Prostate gland (tissue), 2 donors: ENCODE measurements around the gene MAP2K7. TPM values are rescaled to one million over a fixed set of nuclear protein-coding genes. Genes with fewer than 3 reads are reported as not detected.

Source experiments
- DNase-seq: peaks from one replicate; pipeline ENCODE4 v3.0.0-alpha.2; 2019; ENCODE audit warnings: low spot score
- H3K27ac ChIP-seq, 2 donors: fragments of 200-600 bp; sonication (generic); 2 replicates each; pipeline ENCODE4 v1.5.1; 2017 to 2019
- H3K27me3 ChIP-seq: fragments of 200-600 bp; sonication (generic); replicated peaks from 2 replicates; pipeline ENCODE4 v1.5.1; 2019; ENCODE audit not compliant: insufficient read depth
- H3K36me3 ChIP-seq, 2 donors: fragments of 200-600 bp; sonication (generic); 1 replicate in 1 of 2; 2 replicates in 1 of 2; pipeline versions ENCODE4 v1.5.1 to v1.8.1; 2017 to 2019
- H3K4me1 ChIP-seq: fragments of 200-600 bp; sonication (generic); replicated peaks from 2 replicates; pipeline ENCODE4 v1.5.1; 2019
- H3K4me3 ChIP-seq, 2 donors: fragments of 200-600 bp; sonication (generic); 2 replicates each; pipeline ENCODE4 v1.5.1; 2017 to 2019
- H3K9me3 ChIP-seq: fragments of 200-600 bp; sonication (generic); 2 replicates; pipeline ENCODE4 v1.5.1; 2017
- POLR2A ChIP-seq: fragments of 450-650 bp; IDR thresholded peaks from one replicate; pipeline ENCODE4 v1.6.1; 2016; ENCODE audit warnings: antibody characterized with exemption, mild to moderate bottlenecking
- POLR2AphosphoS5 ChIP-seq: sonication (generic); formaldehyde crosslinking; IDR thresholded peaks from one replicate; pipeline ENCODE4 v1.6.1; 2017; ENCODE audit warnings: antibody characterized with exemption
- WGBS: methylation state at CpG from one replicate; pipeline ENCODE4 v1.1.5; 2018; 5-methylcytosine and 5-hydroxymethylcytosine counted together
- intact Hi-C: fragments of 100-400 bp; cut with DNase I; formaldehyde crosslinking; loops from one replicate; pipeline ENCODE4 v1.14.2; 2022
- total RNA-seq, 2 donors: library from RNA; depleted of rRNA; stranded (reverse); fragments of >200 nt; gene quantifications; one replicate each; pipeline ENCODE4 v1.1.0, GENCODE V29; 2016
- TF ChIP-seq, protein P1 (sequence below), 4 experiments: fragments of 200-600 bp in 2 of 4; fragments of 450-650 bp in 2 of 4; sonication (generic) in 2 of 4; IDR thresholded peaks; 1 replicate in 3 of 4; 2 replicates in 1 of 4; pipeline ENCODE4 v1.5.1; 2016 to 2019; ENCODE audit warnings: antibody characterized with exemption in 4 of 4, mild to moderate bottlenecking in 2 of 4, moderate library complexity in 2 of 4

MAP2K7 gene
- total RNA-seq, 2 donors from 2014 or later: 21.6 to 45.2 TPM

- Histone ChIP-seq H3K4me1 (peaks cover under 1% of the 10 kb centered on the region), H3K9me3 (no peaks in the 10 kb centered on the region), H3K4me3 (no peak overlapping the region), H3K27ac (no peak overlapping the region), H3K27me3 (no peaks in the 10 kb centered on the region), H3K36me3 (peaks cover 12 to 51% of the 10 kb centered on the region in 2 donors)
- TF ChIP-seq POLR2AphosphoS5 (no peak), POLR2A (no peak)
- TF ChIP-seq, protein P1, sequence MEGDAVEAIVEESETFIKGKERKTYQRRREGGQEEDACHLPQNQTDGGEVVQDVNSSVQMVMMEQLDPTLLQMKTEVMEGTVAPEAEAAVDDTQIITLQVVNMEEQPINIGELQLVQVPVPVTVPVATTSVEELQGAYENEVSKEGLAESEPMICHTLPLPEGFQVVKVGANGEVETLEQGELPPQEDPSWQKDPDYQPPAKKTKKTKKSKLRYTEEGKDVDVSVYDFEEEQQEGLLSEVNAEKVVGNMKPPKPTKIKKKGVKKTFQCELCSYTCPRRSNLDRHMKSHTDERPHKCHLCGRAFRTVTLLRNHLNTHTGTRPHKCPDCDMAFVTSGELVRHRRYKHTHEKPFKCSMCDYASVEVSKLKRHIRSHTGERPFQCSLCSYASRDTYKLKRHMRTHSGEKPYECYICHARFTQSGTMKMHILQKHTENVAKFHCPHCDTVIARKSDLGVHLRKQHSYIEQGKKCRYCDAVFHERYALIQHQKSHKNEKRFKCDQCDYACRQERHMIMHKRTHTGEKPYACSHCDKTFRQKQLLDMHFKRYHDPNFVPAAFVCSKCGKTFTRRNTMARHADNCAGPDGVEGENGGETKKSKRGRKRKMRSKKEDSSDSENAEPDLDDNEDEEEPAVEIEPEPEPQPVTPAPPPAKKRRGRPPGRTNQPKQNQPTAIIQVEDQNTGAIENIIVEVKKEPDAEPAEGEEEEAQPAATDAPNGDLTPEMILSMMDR (IDR thresholded peaks at IDR 0.05): no peak
- intact Hi-C loops: no loop called here
- 88% methylated on average over 21 of the region's 21 CpGs for WGBS
- DNase-seq: no peak
Observed at GRCh38 chr19:7934766-7935165, 31.1 kb downstream of the MAP2K7 start.

DNA sequence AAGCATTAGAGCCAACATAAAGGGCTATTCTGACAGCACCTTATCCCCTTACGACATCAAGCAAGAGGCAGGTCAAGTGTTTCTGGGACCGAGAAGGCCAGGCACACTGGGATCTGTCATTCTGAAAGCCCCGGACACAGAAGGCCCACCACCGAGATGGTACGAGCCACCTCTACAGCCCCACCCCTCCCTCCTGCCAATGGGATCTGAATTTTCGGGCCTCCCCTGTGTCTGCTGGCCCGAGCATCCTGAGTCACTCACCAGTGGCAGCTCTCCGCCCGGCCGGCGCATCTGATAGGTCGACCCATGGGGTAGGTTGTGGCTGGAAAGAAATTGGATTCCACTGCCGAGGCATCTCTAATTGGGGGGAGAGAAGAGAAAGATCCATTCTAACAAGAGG is 37.2 kb downstream of the MAP2K7 start:
- intact Hi-C loops: loop anchor here (5.0 kb wide), 1 partner anchor 61 kb away; no protein-coding TSS in a partner anchor
- WGBS: 89% methylated on average over 13 of the region's 13 CpGs

DNA sequence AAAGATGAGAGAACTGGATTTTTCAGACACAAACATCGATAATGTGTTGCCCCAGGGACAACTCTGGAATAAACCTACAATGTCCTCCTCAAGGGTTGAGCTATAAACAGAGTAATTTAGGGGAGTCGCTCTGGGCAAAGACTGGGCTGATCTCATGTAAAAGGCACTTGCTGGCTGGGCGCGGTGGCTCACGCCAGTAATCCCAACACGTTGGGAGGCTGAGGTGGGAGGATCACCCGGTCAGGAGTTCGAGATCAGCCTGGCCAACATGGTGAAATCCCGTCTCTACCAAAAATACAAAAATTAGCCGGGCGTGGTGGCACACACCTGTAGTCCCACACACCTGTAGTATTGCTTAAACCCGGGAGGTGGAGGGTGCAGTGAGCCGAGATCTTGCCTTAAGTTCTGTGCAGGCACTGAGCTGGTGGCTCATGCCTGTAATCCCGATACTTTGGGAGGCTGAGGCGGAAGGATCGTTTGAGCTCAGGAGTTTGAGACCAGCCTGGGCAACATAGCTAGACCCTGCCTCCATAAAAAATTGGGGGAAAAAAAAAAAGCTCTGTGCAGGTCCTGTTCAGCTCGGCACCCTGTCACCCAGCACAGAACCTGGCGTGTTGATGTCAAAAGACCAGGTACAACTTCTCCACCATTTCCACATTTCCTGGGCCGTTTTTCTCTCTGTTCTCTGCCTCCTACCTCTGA is 38.4 kb downstream of the MAP2K7 start:
- Histone ChIP-seq H3K4me3 (peak overlapping the region in 1 of 2 donors; percentile 93), H3K27me3 (no peaks in the 10 kb centered on the region), H3K9me3 (no peaks in the 10 kb centered on the region), H3K4me1 (no peaks in the 10 kb centered on the region), H3K36me3 (peaks cover 0 to 6% of the 10 kb centered on the region in 2 donors), H3K27ac (no peak overlapping the region)
- 90% methylated on average over 19 of the region's 19 CpGs for WGBS
- TF ChIP-seq, protein P1 (IDR thresholded peaks at IDR 0.05): no peak
- TF ChIP-seq POLR2A: no peak
- no peak for TF ChIP-seq POLR2AphosphoS5
- no peak for DNase-seq
- intact Hi-C loops: loop anchor here (5.0 kb wide), 1 partner anchor 60 kb away; no protein-coding TSS in a partner anchor

More for the DNA sequence above, 37.2 kb downstream of the MAP2K7 start:
- no peaks in the 10 kb centered on the region for H3K27me3 ChIP-seq
- DNase-seq: no peak
- H3K4me3 ChIP-seq: no peak overlapping the region
- no peaks in the 10 kb centered on the region for H3K9me3 ChIP-seq
- no peaks in the 10 kb centered on the region for H3K4me1 ChIP-seq
- no peak overlapping the region for H3K27ac ChIP-seq
- peaks cover 0 to 16% of the 10 kb centered on the region in 2 donors for H3K36me3 ChIP-seq
- TF ChIP-seq POLR2A (no peak), POLR2AphosphoS5 (no peak)
- TF ChIP-seq, protein P1 (IDR thresholded peaks at IDR 0.05): no peak

- TF ChIP-seq POLR2A (no peak), POLR2AphosphoS5 (no peak)
- TF ChIP-seq, protein P1 (IDR thresholded peaks at IDR 0.05): no peak
- peak overlapping the region; percentile 89 to 93 for H3K4me3 ChIP-seq
- no peaks in the 10 kb centered on the region for H3K9me3 ChIP-seq
- DNase-seq: no peak
- 3% methylated on average over 33 of the region's 33 CpGs for WGBS
- no peaks in the 10 kb centered on the region for H3K27me3 ChIP-seq
- H3K36me3 ChIP-seq: no peaks in the 10 kb centered on the region
- intact Hi-C loops: loop anchor here (5.0 kb wide), 1 partner anchor 59 kb away; no protein-coding TSS in a partner anchor
- peak overlapping the region; percentile 95 to 97 for H3K27ac ChIP-seq
- H3K4me1 ChIP-seq: no peaks in the 10 kb centered on the region
Observed at GRCh38 chr19:7942981-7943443, 39.3 kb downstream of the MAP2K7 start.
